ENCODE measurements around the gene LRRK1.
A peak's percentile ranks its signal among the peaks of the same experiment; 100 is the strongest.

The LRRK1 gene

GRCh38 chr15:101058735-101059134 is 139.6 kb downstream of the LRRK1 start:
- DNase-seq (ENCODE audit: low read depth) = no peak

GRCh38 chr15:101059381-101060341 is 140.5 kb downstream of the LRRK1 start:
- no peak for DNase-seq (ENCODE audit: low read depth)

DNA sequence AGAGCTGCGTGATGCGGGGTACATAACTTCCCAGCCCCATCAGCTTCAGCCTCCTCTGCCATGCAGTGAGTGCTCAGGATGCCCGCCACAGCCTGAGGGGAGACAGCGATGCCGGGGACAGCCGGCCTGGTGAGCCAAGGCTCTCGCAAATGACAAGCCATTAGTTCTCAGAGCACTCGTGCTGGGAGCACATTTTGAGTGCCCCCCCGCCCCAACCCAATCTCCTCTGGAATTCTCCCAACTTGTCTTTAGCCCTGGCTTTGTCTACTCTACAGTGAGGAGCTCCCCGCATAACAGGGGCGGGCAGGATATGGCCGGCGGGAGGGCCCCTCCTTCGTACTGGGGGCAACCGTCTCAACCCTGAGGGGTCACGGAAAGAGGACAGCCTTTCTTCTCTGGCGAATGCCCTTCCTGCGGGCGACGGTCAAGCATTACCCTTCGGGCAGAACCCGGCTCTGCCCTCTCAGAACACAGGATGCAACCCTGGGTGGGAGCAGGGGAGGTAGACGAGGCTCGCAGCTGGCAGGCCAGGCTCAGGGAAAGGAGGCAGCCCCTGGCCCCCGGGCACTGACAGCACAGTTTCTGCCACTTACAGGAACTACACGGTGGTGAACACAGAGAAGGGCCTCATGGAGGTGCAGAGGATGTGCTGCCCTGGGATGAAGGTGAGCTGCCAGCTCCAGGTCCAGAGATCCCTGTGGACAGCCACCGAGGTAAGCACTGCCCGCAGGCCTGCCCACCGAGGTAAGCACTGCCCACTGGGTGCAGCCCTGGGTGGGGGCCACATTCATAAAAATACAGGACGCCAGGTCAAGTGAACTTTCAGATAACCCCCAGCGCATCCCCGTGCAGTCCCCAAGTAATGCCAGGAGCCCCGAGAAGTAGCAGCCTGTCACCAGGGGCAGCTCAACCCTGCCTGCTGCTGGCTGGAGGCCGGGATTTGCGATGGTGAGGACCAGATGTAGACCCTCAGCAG is 141.7 kb downstream of the LRRK1 start:
- DNase-seq (ENCODE audit: low read depth) = no peak

- no peak for DNase-seq (ENCODE audit: low read depth)
Observed at GRCh38 chr15:101062063-101062462, 142.9 kb downstream of the LRRK1 start.

DNA sequence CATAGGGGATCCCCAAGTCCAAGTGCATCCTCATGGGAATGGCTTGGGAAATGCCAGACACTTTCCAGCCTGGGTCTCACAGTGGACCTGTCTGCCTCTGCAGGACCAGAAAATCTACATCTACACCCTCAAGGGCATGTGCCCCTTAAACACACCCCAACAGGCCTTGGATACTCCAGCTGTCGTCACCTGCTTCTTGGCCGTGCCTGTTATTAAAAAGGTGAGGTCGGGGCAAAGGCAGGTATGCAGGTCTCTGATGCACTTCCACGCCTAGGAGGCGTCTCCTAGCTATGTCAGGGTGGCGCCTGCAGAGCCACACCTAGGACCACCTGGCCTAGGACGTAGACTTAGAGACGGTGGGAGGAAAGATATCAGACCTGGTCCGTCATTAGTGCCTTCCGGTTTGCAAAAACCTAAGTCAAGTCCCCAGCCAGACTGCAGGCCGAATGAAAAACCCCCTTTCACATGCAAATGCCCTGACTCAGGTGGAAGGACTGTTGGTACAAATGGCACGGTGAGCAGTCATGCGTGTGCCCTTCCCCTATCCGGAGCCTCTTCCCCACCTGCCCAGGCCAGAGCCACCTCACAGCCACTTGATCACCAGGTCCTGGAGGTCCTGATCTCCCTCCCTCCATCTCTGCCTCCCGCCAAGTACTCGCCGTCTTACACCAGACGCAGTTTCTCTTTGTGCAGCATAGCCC is 143.5 kb downstream of the LRRK1 start:
- DNase-seq (ENCODE audit: low read depth) = no peak

DNA sequence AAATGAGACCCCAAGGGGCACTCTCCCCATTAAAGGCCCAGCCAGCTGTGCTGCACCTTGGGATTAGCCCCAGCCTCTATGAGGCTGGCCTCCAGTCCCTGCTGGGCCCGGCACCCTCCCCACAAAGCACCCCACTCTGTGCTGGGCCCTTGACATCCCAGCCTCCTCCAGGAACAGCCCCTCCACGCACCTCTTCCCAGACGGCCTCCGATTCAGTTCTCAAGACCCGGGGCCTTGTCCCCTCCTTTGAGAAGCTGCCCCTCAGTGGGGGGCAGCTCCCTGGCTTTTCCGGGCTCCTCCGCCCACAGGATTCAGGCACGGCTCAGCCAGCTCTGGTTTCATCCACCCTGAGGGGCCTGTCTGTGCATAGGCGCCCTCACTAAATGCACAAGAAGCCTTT is 144.1 kb downstream of the LRRK1 start:
- no peak for DNase-seq (ENCODE audit: low read depth)

GRCh38 chr15:101063891-101064794 is 145.0 kb downstream of the LRRK1 start:
- no peak for DNase-seq (ENCODE audit: low read depth)

- no peak for DNase-seq (ENCODE audit: low read depth)
Observed at GRCh38 chr15:101064795-101065569, 145.8 kb downstream of the LRRK1 start.

DNA sequence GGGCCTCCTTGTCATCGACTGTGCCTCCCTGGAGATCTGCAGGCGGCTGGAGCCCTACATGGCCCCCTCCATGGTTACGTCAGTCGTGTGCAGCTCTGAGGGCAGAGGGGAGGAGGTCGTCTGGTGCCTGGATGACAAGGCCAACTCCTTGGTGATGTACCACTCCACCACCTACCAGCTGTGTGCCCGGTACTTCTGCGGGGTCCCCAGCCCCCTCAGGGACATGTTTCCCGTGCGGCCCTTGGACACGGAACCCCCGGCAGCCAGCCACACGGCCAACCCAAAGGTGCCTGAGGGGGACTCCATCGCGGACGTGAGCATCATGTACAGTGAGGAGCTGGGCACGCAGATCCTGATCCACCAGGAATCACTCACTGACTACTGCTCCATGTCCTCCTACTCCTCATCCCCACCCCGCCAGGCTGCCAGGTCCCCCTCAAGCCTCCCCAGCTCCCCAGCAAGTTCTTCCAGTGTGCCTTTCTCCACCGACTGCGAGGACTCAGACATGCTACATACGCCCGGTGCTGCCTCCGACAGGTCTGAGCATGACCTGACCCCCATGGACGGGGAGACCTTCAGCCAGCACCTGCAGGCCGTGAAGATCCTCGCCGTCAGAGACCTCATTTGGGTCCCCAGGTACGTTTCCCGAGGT is 146.5 kb downstream of the LRRK1 start:
- no peak for DNase-seq (ENCODE audit: low read depth)

- DNase-seq (ENCODE audit: low read depth) = no peak
Observed at GRCh38 chr15:101066501-101067408, 147.6 kb downstream of the LRRK1 start.

- DNase-seq (ENCODE audit: low read depth) = no peak
Observed at GRCh38 chr15:101067660-101068522, 148.7 kb downstream of the LRRK1 start.

DNA sequence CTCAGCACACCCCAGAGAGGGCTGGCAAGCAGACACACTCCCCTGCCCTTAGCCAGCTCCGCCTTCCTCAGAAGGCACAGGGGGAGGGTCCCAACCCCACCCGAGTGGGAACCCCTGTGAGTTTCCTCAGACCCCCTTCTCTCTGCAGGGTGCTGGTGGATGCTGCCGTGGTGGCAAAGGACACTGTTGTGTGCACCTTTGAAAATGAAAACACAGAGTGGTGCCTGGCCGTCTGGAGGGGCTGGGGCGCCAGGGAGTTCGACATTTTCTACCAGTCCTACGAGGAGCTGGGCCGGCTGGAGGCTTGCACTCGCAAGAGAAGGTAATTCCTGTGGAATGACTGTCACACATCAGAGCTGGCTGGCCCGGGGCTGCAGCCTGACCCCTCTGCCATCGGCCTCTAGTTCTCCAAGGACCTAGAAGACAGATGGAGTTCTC is 149.4 kb downstream of the LRRK1 start:
- DNase-seq (ENCODE audit: low read depth) = no peak

GRCh38 chr15:101068961-101069653 is 149.9 kb downstream of the LRRK1 start:
- DNase-seq (ENCODE audit: low read depth) = no peak

DNA sequence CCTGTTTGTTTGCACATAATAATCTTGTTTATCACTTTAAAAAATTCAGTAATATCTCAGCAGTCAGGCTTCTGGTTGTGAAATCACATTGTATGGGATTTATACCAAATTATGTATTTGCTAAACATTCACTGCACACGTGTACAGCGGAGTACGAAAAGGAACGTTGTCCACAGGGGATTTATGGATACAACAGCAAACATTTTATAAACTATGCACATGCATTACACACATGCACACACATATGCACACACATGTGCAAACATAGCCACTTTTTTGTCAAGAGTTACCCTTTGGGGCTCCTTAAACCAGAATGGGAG is 150.5 kb downstream of the LRRK1 start:
- no peak for DNase-seq (ENCODE audit: low read depth)

DNA sequence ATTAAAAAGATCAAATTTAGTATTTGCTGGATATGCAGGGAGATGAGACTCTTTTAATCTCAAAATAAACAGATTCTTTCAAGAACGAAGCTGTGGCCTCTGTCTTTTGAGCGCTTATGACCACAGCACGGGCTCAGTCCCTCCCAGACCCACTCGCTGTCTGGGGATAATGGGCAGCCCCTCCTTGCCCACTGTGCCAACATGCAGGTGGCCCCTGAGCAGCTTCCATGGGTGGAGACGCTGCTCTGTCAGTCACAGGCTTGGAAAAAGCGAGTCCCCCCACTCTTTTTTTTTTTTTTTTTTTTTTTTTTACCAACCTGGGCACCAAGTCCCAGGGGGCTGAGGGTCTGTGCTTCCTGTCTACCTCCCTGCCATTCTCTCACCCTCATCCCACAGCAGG is 150.9 kb downstream of the LRRK1 start:
- DNase-seq (ENCODE audit: low read depth) = no peak

DNA sequence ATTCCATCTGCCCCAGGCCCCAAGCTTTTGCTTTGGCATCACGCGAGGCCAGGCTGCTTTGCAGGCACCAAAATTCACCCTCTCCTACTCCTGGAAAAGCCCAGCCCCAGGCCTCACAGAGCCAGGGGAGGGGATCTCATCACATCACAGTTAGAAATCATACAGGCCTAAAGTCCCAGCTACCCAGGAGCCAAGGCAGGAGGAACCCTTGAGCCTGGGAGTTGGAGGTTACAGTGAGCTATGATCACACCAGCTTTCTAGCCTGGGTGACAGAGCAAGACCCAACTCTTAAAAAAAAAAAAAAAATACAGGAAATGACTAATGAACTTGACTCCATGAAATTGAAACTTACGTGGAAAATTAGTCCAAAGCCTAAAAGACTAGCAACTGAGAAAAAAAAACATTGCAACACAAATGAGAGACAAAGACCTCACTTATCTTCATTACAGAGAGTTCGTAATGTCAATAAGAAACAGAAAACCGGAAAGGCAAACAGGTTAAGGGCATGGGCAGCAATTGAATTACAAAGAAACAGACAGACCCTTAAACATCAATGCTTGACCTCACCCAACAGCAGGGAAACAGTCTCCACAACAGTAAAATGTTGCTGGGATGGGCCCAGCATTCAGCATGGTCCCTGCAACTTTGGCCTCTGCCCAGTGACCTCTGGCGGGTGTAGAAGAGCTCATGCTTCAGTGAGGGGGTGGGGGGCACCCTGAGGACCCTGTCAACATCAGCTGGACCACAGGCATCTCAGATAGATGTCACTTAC is 151.5 kb downstream of the LRRK1 start:
- peak; percentile 42 for DNase-seq (ENCODE audit: low read depth)
